ENCODE measurements around the gene ITLN2.

DNA sequence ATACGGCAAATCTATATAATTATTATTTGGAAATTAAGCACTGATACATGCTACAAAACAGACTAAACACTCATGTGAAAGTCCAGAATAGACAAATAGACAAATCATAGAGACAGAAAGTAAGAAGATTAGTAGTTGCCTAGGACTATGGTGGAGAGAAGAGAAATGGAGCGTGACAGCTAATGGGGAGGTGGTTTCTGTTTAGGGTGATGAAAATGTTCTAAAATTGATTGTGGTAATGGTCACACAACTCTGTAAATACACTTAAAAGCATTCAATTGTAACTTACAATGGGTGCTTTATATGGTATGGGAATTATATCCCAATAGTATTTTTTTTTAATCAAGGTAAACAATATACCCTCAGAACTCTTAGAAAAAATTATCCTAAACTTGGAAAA lies 20.4 kb upstream of the ITLN2 start:
- TF ChIP-seq ZNF143 (CRISPR knock-in tag; IDR thresholded peaks at IDR 0.05) (no peak), ZNF354B (CRISPR knock-in tag; IDR thresholded peaks at IDR 0.05) (no peak), RCOR1 (IDR thresholded peaks at IDR 0.05; ENCODE audit: borderline replicate concordance in 1 of 2, low read depth in 2 of 2, low read length in 2 of 2) (no peak), TAF1 (IDR thresholded peaks at IDR 0.05; ENCODE audit: control insufficient read depth, extremely low read depth, insufficient read depth, low read length, severe bottlenecking) (no peak), SIN3A (IDR thresholded peaks at IDR 0.05; ENCODE audit: borderline replicate concordance in 2 of 2, control insufficient read depth in 1 of 2, low read depth in 2 of 2, low read length in 2 of 2) (no peak), STAG1 (CRISPR knock-in tag; IDR thresholded peaks at IDR 0.05; ENCODE audit: borderline replicate concordance) (no peak), ZNF121 (CRISPR knock-in tag; conservative IDR thresholded peaks at IDR 0.05) (no peak)
- TF ChIP-seq, protein P1, sequence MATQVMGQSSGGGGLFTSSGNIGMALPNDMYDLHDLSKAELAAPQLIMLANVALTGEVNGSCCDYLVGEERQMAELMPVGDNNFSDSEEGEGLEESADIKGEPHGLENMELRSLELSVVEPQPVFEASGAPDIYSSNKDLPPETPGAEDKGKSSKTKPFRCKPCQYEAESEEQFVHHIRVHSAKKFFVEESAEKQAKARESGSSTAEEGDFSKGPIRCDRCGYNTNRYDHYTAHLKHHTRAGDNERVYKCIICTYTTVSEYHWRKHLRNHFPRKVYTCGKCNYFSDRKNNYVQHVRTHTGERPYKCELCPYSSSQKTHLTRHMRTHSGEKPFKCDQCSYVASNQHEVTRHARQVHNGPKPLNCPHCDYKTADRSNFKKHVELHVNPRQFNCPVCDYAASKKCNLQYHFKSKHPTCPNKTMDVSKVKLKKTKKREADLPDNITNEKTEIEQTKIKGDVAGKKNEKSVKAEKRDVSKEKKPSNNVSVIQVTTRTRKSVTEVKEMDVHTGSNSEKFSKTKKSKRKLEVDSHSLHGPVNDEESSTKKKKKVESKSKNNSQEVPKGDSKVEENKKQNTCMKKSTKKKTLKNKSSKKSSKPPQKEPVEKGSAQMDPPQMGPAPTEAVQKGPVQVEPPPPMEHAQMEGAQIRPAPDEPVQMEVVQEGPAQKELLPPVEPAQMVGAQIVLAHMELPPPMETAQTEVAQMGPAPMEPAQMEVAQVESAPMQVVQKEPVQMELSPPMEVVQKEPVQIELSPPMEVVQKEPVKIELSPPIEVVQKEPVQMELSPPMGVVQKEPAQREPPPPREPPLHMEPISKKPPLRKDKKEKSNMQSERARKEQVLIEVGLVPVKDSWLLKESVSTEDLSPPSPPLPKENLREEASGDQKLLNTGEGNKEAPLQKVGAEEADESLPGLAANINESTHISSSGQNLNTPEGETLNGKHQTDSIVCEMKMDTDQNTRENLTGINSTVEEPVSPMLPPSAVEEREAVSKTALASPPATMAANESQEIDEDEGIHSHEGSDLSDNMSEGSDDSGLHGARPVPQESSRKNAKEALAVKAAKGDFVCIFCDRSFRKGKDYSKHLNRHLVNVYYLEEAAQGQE (IDR thresholded peaks at IDR 0.05; ENCODE audit: borderline replicate concordance), result no peak
- TF ChIP-seq, protein P1 (CRISPR knock-in tag; IDR thresholded peaks at IDR 0.05; ENCODE audit: low read depth), result no peak
